HG03521 (cell line): ENCODE measurements around the gene BBLN.
"Not testable (repeated sequence)": the region's sequence is repeated elsewhere in the genome, so short reads cannot be mapped to it uniquely, and the experiment has no call there.

ENCODE experiments used
- ATAC-seq: cut with Tn5 transposase; IDR thresholded peaks from one replicate; pipeline ENCODE4 v1.9.1; 2021; ENCODE audit warnings: mild to moderate bottlenecking, moderate library complexity; ENCODE audit not compliant: unreplicated experiment

The BBLN gene, protein sequence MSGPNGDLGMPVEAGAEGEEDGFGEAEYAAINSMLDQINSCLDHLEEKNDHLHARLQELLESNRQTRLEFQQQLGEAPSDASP

DNA sequence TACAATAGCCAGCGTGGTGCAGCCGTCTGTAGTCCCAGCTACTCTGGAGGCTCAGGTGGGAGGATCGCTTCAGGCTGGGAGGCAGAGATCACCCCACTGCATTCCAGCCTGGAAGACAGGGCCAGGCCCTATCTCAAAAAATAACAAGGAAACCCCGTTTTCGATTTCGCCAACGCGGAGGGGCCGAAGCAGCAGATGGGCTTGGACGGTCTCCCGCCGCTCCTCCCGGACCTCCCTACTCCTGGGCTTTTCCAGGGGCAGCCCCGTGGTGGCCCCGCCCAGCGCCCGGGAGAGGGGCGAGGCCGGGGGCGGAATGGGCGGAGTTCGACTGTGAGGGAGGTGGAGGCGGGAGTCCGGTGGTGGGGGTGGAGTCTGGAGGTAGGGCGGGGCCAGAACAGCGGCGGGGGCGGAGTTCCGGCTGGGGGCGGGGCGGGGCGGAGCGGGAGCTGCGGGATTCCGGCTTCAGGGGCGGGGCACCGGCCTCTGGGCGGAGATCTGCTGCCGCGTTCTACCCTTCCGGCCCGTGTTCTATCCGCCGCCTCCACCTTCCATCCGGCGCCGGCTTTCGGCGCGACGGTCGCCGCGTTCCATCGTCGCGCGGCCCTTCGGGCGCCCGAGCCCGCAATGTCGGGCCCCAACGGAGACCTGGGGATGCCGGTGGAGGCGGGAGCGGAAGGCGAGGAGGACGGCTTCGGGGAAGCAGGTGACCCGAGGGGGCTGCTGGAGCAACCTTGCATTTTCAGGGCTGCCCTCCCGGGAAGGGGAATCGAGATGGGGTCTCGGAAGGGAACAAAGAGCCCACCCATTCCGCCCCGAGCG, at the start of gene BBLN:
BBLN (plus strand) TSS at position 482 of the 819 bp plus-strand sequence; CDS start at position 625, 143 bp downstream.
- peak; percentile 90 for ATAC-seq

DNA sequence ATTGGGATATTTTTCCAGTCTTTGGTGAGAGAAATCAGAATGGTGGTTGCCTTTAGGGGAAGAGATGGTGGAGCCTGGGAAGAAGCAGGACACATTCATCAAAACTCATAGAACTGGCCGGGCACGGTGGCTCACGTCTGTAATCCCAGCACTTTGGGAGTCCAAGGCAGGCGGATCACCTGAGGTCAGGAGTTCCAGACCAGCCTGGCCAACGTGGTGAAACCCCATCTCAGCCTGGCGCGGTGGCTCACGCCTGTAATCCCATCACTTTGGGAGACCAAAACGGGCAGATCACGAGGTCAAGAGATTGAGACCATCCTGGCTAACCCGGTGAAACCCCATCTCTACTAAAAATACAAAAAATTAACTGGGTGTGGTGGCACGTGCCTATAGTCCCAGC, 48.3 kb upstream of the BBLN start:
- ATAC-seq, result not testable (repeated sequence)

DNA sequence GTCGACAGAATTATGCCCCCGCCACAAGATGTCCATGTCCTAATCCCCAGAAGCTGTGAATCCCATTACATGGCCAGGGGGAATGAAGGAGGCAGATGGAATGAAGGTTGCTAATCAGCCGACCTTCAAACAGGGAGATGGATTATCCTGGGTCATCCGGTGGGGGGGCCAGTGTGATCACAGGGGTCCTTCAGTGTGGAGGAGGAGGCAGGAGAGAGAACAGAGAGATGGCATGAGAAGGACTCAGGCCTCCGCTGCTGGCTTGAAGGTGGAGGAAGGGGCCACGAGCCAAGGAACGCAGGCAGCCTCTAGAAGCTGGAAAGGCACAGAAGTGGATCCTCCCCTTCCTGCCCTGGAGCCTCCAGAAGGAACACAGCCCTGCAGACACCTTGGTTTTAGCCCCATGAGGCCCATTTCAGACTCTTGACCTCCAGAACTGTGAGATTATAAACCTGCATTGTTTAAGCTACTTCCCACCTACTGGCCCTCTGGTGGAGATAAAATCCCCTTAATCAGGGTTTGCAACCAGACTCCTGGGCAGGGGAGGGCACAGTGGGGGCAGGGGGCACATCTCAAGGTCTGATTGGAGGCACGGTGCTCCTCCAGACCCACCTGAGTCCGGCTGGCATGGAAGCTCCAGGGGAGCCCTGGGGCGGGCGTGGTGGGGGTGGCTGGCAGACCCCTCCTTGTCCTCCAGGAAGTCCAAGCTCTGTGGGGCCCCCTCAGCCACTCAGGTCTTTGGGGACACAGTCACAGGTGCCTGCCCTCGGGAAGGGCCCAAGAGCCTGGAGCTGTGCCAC, 46.3 kb upstream of the BBLN start:
- ATAC-seq, result no peak

DNA sequence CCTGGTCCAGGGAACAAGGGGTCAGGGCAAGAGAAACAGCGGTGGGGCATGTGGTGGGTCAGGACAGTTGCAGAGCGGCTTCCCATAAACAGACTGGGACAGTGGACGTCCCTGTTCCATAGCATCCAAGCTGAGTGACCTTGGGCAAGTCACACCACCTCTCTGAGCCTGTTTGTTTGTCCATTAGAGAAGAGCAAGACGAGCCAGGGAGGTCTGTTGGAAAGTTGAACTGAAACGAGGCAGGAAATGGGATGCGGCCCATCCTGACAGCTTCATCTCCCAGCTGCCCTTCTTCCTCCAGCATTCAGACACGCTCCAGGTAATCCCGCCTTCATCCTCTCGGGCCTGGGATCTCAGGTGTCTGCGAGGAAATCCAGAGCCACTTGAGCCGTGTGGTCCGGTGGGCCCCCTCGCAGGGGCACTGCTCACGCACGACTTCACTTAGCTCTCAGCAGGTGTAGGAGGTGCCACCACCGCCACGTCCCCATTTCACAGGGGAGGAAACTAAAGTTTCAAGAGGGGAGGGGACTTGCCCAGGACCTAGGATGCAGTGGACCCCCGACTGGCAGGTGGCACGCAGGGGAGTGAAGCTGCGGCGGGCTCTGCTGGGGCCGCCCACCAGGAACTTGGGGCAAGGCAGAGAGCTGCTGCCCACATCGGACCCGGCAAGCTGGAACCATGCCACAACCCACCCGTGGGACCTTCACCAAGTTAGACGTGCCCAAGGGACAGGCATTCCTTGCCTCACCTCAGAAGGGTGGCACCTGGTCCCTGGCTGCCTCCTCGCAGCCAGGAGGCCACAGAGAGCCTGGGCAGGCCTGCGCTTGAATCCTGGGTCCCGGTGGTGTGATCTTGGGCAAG, 45.5 kb upstream of the BBLN start:
- no peak for ATAC-seq

DNA sequence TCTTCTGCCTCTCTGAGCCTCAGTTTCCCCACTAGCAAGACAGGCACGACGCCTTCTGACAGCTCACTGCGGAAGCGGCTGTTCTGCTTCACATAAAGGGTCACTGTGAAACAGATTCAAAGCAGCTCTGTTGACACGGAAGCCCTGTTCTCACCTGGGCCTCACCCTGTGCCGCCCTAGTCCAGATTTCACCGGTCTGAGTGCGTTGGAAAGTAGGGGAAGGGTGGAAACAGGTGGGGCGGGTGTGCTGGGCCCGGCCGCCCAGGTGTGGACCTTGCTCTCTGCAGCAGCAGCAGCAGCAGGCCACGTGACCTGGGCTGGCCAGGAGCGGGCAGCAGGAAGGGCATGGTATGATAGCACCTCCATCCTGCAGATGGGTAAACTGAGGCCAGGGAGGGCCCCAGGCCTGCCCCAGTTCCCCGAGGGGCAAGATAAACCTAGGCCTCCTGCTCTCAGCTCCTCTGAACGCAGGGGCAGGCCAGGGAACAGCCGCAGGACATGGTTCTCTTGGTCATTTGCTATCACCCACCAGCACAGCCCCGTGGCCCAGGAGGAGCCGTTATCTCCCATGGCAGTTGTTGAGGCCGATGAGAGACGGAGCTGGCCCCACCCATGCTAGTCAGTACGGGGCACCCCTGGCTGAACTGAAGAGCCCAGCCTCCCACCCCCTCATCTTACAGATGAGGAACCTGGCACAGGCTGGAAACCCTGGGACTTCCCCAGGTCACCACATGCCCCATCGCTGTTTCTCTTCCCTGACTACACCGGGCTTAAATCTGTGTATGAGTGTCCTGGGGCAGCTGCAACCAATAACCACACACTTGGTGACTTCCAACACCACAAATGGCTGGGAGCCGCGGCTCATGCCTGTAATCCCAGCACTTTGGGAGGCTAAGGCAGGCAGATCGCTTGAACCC, 44.6 kb upstream of the BBLN start:
- no peak for ATAC-seq

DNA sequence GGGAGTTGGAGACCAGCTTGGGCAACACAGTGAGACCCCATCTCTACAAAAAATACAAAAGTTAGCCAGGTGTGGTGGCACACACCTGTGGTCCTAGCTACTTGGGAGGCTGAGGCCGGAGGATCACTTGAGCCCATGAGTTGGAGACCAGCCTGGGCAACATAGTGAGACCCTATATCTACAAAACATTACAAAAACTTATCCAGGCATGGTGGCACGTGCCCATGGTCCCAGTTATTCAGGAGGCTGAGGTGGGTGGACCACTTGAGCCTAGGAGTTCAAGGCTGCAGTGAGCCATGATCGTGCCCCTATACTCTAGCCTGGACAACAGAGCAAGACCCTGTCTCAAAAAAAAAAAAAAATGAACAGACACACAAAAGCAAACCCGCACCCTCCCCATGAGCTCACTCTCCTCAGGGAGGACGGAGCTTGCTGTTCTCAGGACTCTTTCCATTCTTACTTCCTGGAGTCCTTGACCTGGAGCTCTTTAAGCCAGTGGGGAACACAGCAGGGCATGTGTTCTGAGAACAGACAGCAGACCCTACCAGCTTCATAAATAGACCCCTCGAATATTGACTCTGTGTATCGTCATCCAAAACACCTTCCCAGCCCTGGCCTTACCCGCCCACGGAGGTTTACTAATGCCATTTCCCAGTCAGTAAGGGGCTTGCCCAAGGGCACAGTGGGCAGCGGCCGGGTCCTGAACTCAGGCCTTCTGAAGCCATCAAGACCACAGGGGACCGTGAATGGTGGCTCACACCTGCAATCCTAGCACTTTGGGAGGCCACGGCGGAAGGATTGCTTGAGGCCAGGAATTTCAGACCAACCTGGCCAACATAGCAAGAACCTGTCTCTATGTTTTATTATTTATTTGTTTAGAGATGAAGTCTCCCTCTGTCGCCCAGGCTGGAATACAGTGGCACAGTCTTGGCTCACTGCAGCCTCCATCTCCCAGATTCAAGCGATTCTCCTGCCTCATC, 43.7 kb upstream of the BBLN start:
- no peak for ATAC-seq

DNA sequence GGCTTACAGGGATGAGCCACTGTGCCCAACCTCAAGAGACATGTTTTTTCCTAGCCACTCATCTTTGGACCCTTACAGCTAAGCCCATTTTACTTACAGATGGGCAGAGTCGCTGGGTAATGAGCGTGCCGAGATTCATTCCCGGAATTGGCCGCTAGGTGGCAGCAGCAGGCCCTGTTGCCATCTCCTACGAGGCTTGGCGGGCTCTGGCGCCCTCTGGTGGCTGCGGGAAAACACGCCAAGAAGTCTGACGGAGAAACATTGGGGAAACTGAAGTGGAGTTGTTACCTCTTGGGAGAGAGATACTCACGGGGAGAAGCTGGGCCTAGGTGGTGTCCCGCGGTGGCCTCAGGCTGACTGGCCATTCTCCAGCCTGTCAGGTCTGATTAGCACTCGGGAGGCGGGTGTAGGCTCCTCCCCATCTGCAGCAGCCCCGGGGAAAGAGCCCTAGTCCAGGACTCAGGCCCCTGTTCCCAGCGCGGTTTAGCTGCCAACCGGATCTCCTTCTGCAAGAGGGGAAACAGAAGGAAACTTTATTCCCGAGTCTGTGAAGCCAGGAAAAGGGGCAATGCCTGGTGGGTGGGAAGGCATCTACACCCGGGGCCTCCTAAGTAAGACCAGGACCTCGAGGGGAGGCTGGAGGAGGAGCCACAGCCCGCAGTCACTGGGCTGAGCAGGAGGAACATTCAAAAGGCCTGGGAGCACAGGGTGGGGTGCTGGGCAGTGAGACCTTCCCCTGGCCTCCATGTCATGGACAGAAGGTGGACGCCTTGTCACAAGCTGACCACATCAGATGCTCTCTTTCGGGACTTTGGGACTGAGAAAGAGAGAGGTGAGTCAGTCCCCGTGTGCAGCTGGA, 42.2 kb upstream of the BBLN start:
- peak; percentile 63 for ATAC-seq

DNA sequence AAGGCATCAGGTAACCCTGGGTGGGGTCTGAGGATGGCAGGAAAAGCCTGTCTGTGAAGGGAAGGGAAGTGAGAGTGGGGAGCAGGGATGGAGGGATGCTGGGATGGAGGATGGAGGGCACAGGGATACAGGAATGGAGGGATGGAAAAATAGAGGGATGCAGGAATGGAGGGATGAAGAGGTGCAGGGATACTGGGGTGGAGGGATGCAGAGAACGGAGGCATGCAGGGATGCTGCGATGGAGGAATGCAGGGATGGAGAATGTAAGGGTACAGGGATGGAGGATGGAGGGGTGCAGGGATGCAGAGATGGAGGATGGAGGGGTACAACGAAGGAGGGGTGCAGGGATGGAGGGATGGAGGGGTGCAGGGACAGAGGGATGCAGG, 41.6 kb upstream of the BBLN start:
- ATAC-seq, result no peak

DNA sequence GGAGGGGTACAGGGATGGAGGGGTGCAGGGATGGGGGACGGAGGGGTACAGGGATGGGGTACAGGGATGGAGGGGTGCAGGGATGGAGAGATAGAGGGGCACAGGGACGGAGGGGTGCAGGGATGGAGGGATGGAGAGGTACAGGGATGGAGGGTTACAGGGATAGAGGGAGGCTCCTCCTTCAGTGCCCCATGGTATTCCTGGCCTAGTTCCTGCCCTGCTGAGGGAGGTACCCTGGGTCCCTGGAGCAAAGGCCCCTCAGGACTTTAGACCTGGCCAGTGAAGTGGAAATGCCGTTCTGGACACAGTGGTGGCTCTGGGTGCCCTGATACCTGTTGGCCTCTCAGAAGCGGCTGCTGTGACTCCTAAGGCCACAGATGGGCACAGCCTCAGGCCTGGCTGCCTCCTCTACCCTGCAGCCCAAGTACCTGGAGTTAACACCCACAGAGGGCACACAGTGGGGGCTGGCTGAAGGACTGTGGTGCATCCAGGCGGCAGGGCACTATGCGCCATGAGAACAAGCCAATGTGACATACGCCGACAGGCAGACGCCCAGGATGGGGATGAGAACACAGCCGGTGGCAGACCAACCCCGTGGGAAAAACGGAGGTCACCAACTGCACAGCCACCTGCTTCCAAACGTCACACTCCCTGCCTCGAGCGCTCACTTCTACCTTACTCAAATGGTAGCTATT, 40.9 kb upstream of the BBLN start:
- ATAC-seq, result no peak

DNA sequence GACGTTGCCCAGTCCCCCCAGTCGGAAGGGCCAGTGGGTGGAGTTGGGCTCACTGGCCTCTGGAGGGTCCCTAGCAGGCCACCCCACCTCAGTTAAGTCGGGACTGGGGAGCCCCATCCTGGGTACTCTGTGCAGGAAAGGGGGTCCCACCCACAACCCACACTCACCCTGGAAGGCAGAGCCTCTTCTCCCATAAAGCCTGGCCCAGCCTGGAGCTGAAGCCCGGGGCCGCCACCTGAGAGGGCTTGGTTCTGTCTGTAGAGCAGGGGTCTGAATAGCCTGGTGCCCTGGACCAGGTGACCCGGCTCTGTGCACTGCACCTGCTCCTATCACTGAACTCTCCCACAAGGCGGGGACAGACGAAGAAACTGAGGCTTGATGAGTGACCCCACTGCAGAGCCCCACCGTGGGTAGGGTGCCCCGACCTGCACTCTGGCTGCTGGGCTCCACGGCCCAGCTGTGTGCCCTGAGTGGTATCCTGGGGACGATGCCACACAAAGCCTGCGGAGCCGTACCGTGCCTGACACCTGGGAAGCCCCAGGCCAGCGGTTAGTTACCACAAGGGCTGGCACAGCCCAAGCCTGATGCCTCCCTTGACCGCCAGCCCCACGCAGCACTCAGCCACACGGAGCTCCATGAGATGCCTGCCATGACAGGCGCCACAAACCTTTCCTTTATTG, 39.9 kb upstream of the BBLN start:
- ATAC-seq, result no peak

DNA sequence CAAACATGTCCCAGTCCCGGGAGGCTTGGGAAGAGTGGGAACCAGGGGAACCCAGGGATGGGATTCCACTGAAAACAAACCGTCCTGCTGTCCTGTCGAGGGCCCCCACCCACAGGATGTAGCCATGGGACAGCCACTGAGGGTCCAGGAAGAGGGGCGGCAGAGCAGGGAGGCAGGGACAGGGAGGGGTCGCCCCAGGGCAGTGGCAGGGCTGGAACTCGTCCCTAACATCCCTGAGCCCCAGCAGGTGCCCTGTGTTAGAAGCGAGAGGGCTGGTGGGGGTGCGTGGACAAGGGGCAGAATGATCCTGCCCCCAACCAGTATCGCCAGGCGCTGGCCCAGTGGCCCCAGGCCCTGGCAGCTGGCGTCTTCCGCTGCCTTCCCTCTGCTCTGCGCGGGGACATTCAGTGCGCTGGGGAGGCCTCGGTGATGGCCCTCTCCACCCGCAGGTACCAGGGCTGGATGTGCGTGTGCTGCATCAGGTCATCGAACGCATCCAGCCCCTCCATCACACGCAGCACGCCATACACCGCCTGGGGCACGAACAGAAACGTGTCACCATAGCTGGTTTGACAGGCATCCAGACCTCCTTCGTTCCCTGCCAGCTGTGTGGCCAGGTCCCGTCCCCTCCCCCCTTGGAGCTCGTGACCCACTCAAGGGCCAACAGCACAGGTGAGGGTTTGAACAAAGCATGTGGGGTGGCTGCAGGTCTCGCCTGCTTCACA, 39.2 kb upstream of the BBLN start:
- no peak for ATAC-seq

DNA sequence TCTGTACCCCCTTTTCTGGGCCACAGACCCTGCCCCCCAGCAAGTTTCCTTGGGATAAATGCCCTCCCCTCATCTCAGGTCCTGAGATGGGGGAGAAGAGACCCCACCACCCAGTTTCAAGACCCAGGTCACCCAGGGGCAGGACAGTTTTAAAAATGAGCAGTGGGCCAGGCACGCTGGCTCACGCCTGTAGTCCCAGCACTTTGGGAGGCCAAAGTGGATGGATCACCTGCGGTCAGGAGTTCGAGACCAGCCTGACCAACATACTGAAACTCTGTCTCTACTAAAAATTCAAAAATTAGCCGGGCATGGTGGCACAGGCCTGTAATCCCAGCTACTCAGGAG, 38.6 kb upstream of the BBLN start:
- ATAC-seq, result no peak

DNA sequence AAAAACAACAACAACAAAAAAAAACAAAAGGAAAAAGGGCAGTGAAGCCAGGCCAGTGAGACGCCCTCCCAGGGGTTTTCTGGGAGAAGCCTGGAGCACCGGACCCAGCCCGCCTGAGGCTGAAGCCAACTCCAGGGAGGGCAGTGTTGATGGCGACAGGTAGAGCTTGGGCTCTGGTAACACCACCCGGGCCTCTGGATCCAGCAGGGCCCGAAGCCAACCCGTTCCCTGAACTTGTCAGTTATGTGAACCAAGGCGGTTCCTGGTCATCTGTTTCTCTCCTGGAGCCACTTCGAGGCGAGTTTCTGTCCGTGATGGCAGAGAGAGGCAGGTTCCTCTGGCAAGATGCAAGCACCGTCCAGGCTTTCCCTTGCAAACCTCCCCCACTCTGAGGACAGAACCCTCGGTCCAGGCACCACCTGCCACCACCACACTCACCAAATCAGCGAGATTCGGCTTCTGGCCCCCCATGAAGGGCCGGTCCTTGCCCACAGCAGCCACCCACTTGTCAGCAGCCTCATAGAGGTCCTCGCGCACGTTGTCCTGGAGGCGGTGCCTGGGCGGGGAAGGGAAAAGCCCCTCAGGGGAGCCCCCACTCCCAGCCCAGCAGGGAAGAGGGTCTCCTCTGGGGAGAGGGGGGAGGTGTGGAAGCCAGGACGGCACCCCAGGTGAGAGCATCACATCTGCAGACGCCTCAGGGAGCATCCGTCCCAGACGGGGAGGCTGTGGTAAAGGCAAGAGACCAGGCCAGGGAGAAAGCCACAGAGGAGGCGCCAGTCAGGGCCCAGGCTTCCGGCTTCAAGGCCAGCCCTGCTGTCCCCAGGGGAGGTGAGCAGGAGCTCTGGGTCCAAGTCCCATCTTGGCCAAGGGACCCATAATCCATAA, 37.9 kb upstream of the BBLN start:
- no peak for ATAC-seq

DNA sequence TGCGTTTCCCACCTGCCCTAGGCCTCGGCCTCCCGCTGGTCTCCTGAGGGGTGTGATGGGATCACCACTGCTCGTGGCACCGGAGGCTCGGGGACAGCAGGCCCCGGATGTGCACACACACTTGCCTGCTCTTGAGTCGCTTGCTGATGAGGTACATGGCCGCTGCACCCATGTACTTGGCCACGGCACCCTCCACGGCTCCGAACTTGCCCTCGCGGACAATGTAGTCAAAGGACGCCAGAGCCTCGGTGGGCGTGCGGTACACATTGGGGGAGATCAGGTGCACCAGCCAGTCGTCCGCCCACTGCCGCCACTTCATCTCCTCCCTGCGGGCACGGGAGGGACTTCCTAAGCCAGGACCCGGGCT, 37.3 kb upstream of the BBLN start:
- ATAC-seq, result no peak

DNA sequence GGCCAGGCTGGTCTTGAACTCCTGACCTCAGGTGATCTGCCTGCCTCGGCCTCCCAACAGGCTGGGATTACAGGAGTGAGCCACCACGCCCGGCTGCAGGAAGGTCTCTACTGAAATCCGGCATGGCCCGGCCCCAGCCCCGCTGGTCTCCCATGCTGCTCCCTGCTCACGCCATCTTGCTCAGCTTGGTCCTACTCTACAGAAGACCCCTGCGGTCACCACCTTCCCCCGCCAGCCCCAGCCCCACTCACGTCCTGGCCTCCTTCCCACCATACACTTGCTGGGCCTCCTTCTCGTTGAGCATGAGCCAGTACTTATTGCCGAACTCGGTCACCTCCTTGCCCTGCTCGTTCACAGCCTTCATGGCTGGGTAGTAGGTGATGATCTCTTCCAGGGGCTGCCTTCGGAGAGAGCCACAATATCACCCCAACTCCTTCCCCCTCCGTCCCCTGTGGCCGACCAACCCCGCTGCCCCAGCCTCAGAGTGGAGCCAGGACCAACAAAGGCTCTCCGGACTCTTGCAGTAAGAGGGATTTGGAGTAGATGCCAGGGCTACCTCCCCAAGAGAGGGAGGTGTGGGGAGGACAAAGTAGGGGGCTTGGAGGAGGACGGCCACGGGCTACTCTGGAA, 36.5 kb upstream of the BBLN start:
- ATAC-seq, result no peak
